Neural progenitor cell (in vitro differentiated cells): ENCODE data around the gene NME9. TPM values are rescaled to one million over a fixed set of nuclear protein-coding genes. Genes with fewer than 3 reads are reported as not detected.

ENCODE experiments used
- DNase-seq: peaks from one replicate; pipeline ENCODE4 v3.0.0-alpha.2; 2016; ENCODE audit warnings: low spot score
- H2AFZ ChIP-seq: fragments of 200-600 bp; sonication (generic); replicated peaks from 2 replicates; pipeline ENCODE4 v1.6.1; 2016; ENCODE audit warnings: antibody characterized with exemption
- H3F3A ChIP-seq: fragments of 200-600 bp; sonication (generic); 2 replicates; pipeline ENCODE4 v1.6.1; 2016; ENCODE audit warnings: antibody characterized with exemption, low read depth
- H3K27ac ChIP-seq: fragments of 200-600 bp; sonication (generic); 2 replicates; pipeline ENCODE4 v1.5.1; 2016; ENCODE audit warnings: mild to moderate bottlenecking
- H3K27me3 ChIP-seq: fragments of 200-600 bp; sonication (generic); 2 replicates; pipeline ENCODE4 v1.6.1; 2016; ENCODE audit warnings: mild to moderate bottlenecking, moderate library complexity
- H3K36me3 ChIP-seq: fragments of 200-600 bp; sonication (generic); 2 replicates; pipeline ENCODE4 v1.5.1; 2016
- H3K4me1 ChIP-seq: fragments of 200-600 bp; sonication (generic); 2 replicates; pipeline ENCODE4 v1.6.1; 2016; ENCODE audit warnings: mixed run types
- H3K4me2 ChIP-seq: fragments of 200-600 bp; sonication (generic); 2 replicates; pipeline ENCODE4 v1.6.1; 2016
- H3K4me3 ChIP-seq: fragments of 200-600 bp; sonication (generic); 2 replicates; pipeline ENCODE4 v1.5.1; 2016
- H3K79me2 ChIP-seq: fragments of 200-600 bp; sonication (generic); 2 replicates; pipeline ENCODE4 v1.6.1; 2016; ENCODE audit warnings: low read depth
- H3K9ac ChIP-seq: fragments of 200-600 bp; sonication (generic); 2 replicates; pipeline ENCODE4 v1.6.1; 2016
- H3K9me3 ChIP-seq: fragments of 200-600 bp; sonication (generic); 2 replicates; pipeline ENCODE4 v1.5.1; 2016; ENCODE audit warnings: low read depth
- H4K20me1 ChIP-seq: fragments of 200-600 bp; sonication (generic); 2 replicates; pipeline ENCODE4 v1.6.1; 2016; ENCODE audit warnings: low read depth
- H3K27ac Mint-ChIP-seq: 3 replicates; pipeline ENCODE4 v1.8.0; 2021; ENCODE audit warnings: mixed read lengths
- H3K27me3 Mint-ChIP-seq: 2 replicates; pipeline ENCODE4 v1.8.0; 2022; ENCODE audit warnings: low read depth, mild to moderate bottlenecking, inconsistent platforms, moderate library complexity, mixed read lengths; ENCODE audit not compliant: insufficient read depth
- H3K36me3 Mint-ChIP-seq: 3 replicates; pipeline ENCODE4 v1.8.0; 2021; ENCODE audit warnings: mixed read lengths
- H3K4me1 Mint-ChIP-seq: 3 replicates; pipeline ENCODE4 v1.8.0; 2021; ENCODE audit warnings: mixed read lengths
- H3K4me3 Mint-ChIP-seq: 3 replicates; pipeline ENCODE4 v1.8.0; 2021; ENCODE audit warnings: mild to moderate bottlenecking, moderate library complexity, mixed read lengths
- H3K9me3 Mint-ChIP-seq: 3 replicates; pipeline ENCODE4 v1.8.0; 2020; ENCODE audit warnings: mixed read lengths
- CTCF ChIP-seq: fragments of 200-600 bp; sonication (generic); IDR thresholded peaks from 2 replicates; pipeline ENCODE4 v1.5.1; 2017; ENCODE audit warnings: antibody characterized with exemption, mild to moderate bottlenecking
- EZH2 ChIP-seq: fragments of 200-600 bp; sonication (generic); IDR thresholded peaks from 2 replicates; pipeline ENCODE4 v1.6.1; 2017; ENCODE audit warnings: antibody characterized with exemption, mild to moderate bottlenecking, moderate library complexity
- EZH2phosphoT487 ChIP-seq: fragments of 200-600 bp; sonication (generic); IDR thresholded peaks from 2 replicates; pipeline ENCODE4 v1.6.1; 2017; ENCODE audit warnings: antibody characterized with exemption
- total RNA-seq: library from RNA; depleted of rRNA; stranded (reverse); fragments of >200 nt; gene quantifications from 2 replicates; pipeline ENCODE4 v1.2.3, GENCODE V29; 2015; ENCODE audit warnings: low replicate concordance

NME9 gene
- total RNA-seq, 1 donor from 2014 or later = 1.1 TPM

GRCh38 chr3:138317687-138318086 lies 12.0 kb downstream of the NME9 start:
- H3K27me3 ChIP-seq = no peaks in the 10 kb centered on the region
- H3F3A ChIP-seq = peaks cover 5% of the 10 kb centered on the region
- H3K27me3 Mint-ChIP-seq = peaks cover 3% of the 10 kb centered on the region
- H3K4me3 Mint-ChIP-seq = no peak overlapping the region
- peaks cover 4% of the 10 kb centered on the region for H3K4me1 Mint-ChIP-seq
- H4K20me1 ChIP-seq = no peaks in the 10 kb centered on the region
- no peak overlapping the region for H3K27ac ChIP-seq
- H3K4me2 ChIP-seq = no peak overlapping the region
- TF ChIP-seq EZH2 (no peak), CTCF (no peak), EZH2phosphoT487 (no peak)
- H3K79me2 ChIP-seq = no peaks in the 10 kb centered on the region
- no peak overlapping the region for H2AFZ ChIP-seq
- H3K36me3 Mint-ChIP-seq = no peaks in the 10 kb centered on the region
- DNase-seq = no peak
- H3K9ac ChIP-seq = no peak overlapping the region
- no peak overlapping the region for H3K4me3 ChIP-seq
- H3K9me3 Mint-ChIP-seq = no peaks in the 10 kb centered on the region
- H3K9me3 ChIP-seq = no peaks in the 10 kb centered on the region
- H3K4me1 ChIP-seq = peaks cover 10% of the 10 kb centered on the region
- no peaks in the 10 kb centered on the region for H3K36me3 ChIP-seq
- no peak overlapping the region for H3K27ac Mint-ChIP-seq

DNA sequence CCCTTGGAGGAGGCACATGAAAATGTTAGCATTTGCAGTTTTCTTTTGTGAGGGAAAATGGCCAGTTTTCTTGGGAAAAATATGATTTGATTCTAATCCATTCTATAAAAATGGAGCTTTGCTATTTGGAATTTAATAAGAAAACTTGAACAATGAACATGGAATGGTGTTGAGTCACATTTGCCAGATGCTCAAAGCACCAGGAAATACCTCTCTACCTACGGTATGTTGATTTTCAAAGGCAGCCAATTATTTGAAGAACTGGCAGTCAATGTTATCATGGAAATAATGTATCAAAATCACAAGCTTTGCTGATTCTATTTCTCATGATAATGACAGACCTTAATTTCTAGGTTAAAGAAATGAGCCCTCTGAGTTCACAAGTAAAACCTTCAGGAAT lies 14.9 kb downstream of the NME9 start:
- H3K4me1 Mint-ChIP-seq = no peaks in the 10 kb centered on the region

DNA sequence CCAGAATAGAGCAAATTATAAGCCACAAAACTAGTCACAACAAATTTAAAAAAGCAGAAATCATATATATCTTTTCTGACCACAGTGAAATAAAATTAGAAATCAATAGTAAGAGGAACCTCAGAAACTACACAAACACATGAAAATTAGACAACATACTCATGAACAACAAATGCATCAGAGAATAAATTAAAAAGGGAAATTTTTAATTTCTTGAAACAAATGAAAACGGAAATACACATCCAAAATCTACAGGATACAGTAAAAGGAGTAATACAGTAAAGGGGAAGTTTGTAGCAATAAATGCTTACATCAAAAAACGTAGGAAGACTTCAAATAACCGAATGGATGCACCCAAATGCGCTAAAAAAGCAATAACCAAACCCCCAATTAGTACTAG lies 19.2 kb downstream of the NME9 start:
- peaks cover 5% of the 10 kb centered on the region for H3K9me3 ChIP-seq
- H3F3A ChIP-seq = no peaks in the 10 kb centered on the region
- peaks cover 19% of the 10 kb centered on the region for H3K9me3 Mint-ChIP-seq
- H3K27ac ChIP-seq = no peak overlapping the region
- no peak overlapping the region for H3K9ac ChIP-seq
- no peak overlapping the region for H3K27ac Mint-ChIP-seq
- TF ChIP-seq EZH2 = no peak
- no peak for TF ChIP-seq EZH2phosphoT487
- no peak for TF ChIP-seq CTCF
- H3K36me3 Mint-ChIP-seq = peaks cover 5% of the 10 kb centered on the region
- H3K27me3 ChIP-seq = no peaks in the 10 kb centered on the region
- no peaks in the 10 kb centered on the region for H3K4me1 ChIP-seq
- no peak overlapping the region for H3K4me3 Mint-ChIP-seq
- no peak overlapping the region for H2AFZ ChIP-seq
- H3K4me3 ChIP-seq = no peak overlapping the region
- H3K4me1 Mint-ChIP-seq = no peaks in the 10 kb centered on the region
- H3K36me3 ChIP-seq = no peaks in the 10 kb centered on the region
- no peaks in the 10 kb centered on the region for H4K20me1 ChIP-seq
- H3K27me3 Mint-ChIP-seq = peaks cover 4% of the 10 kb centered on the region
- DNase-seq = no peak
- H3K79me2 ChIP-seq = no peaks in the 10 kb centered on the region
- no peak overlapping the region for H3K4me2 ChIP-seq

More for the DNA sequence above, 14.9 kb downstream of the NME9 start:
- peaks cover 7% of the 10 kb centered on the region for H3K27me3 Mint-ChIP-seq
- H3K36me3 Mint-ChIP-seq = no peaks in the 10 kb centered on the region
- DNase-seq = no peak
- H4K20me1 ChIP-seq = no peaks in the 10 kb centered on the region
- no peaks in the 10 kb centered on the region for H3K4me1 ChIP-seq
- no peak overlapping the region for H3K4me3 Mint-ChIP-seq
- H3K27ac ChIP-seq = no peak overlapping the region
- H2AFZ ChIP-seq = no peak overlapping the region
- H3K9me3 Mint-ChIP-seq = peaks cover 4% of the 10 kb centered on the region
- H3F3A ChIP-seq = no peaks in the 10 kb centered on the region
- H3K9me3 ChIP-seq = peaks cover 5% of the 10 kb centered on the region
- no peak overlapping the region for H3K27ac Mint-ChIP-seq
- H3K79me2 ChIP-seq = no peaks in the 10 kb centered on the region
- H3K4me3 ChIP-seq = no peak overlapping the region
- H3K36me3 ChIP-seq = no peaks in the 10 kb centered on the region
- H3K4me2 ChIP-seq = no peak overlapping the region
- TF ChIP-seq EZH2 (no peak), CTCF (no peak), EZH2phosphoT487 (no peak)
- no peaks in the 10 kb centered on the region for H3K27me3 ChIP-seq
- H3K9ac ChIP-seq = no peak overlapping the region
